Fibroblast of villous mesenchyme (primary cell): ENCODE data around the gene NCK2. TPM values are rescaled to one million over a fixed set of nuclear protein-coding genes. Genes with fewer than 3 reads are reported as not detected.

Experiments
- DNase-seq: peaks from one replicate; pipeline ENCODE4 v3.0.0-alpha.2; 2010; ENCODE audit warnings: low read depth
- H3K4me3 ChIP-seq: 2 replicates; pipeline ENCODE4 v1.5.1; 2011; ENCODE audit warnings: low read depth, mild to moderate bottlenecking, low read length
- CTCF ChIP-seq: IDR thresholded peaks from 2 replicates; pipeline ENCODE4 v1.5.1; 2012; ENCODE audit warnings: low read depth, mild to moderate bottlenecking, low read length; ENCODE audit not compliant: insufficient read depth
- total RNA-seq: library from RNA; depleted of rRNA; stranded (reverse); fragments of >200 nt; gene quantifications from 2 replicates; pipeline ENCODE4 v1.2.3, GENCODE V29; 2012

NCK2 gene
- total RNA-seq, 1 donor: 22.5 TPM

- H3K4me3 ChIP-seq: no peak overlapping the region
- no peak for TF ChIP-seq CTCF
- DNase-seq: no peak
These were observed 3.5 kb upstream of the NCK2 start for GRCh38 chr2:105741174-105741573.

GRCh38 chr2:105741617-105742016 is 3.1 kb upstream of the NCK2 start:
- no peak for TF ChIP-seq CTCF
- H3K4me3 ChIP-seq: no peak overlapping the region

GRCh38 chr2:105744091-105744908 is 412 bp upstream of the NCK2 start:
- peak; percentile 60 for DNase-seq
- no peak for TF ChIP-seq CTCF
- H3K4me3 ChIP-seq: peak overlapping the region; percentile 60

More at GRCh38 chr2:105741617-105742016, 3.1 kb upstream of the NCK2 start:
- no peak for DNase-seq

GRCh38 chr2:105746177-105747080 is 1.7 kb downstream of the NCK2 start:
- TF ChIP-seq CTCF: no peak
- H3K4me3 ChIP-seq: peak overlapping the region; percentile 60
- no peak for DNase-seq

GRCh38 chr2:105747254-105747894 is 2.7 kb downstream of the NCK2 start:
- TF ChIP-seq CTCF: no peak
- no peak for DNase-seq
- no peak overlapping the region for H3K4me3 ChIP-seq

GRCh38 chr2:105747991-105748390 is 3.3 kb downstream of the NCK2 start:
- TF ChIP-seq CTCF: no peak
- H3K4me3 ChIP-seq: no peak overlapping the region
- peak; percentile 12 for DNase-seq
